HG03025 (cell line): ENCODE results near the gene BIRC7.

Experiments
- ATAC-seq: cut with Tn5 transposase; IDR thresholded peaks from one replicate; pipeline ENCODE4 v1.9.1; 2021; ENCODE audit warnings: mild to moderate bottlenecking, moderate library complexity; ENCODE audit not compliant: unreplicated experiment, low FRiP score

Gene BIRC7

DNA sequence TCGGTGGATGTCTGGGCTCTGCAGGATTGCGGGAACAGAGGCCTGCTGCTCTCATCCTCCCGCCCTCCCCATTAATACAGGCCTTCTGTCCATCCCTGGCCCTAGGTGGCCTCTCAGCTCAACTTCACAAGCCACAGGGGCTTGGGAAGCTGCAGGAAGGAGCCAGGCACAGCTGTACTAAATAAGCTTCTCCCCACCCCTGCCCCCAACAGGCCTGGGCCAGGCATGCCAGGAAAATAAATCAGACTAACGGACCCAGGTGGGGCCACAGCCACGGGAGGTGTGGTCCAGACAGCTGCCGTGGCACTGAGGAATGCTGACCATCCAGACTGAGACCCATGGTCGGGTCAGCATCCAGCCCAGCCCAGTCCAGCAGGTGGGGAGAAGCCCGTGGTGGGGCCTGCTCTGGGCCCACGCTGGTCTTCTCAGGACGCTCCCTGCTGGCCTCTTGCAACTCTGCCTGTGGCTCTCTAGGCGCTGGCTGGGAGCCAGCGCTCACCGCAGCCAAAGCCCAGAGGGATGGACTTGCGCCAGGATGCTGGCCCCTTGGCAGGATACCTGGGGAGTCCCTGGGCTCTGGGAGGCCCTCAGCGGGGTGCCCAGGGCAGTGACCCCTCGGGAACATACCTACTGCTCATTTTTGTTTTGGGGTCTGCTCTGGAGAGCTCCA is 11.2 kb upstream of the BIRC7 start:
- ATAC-seq: no peak

DNA sequence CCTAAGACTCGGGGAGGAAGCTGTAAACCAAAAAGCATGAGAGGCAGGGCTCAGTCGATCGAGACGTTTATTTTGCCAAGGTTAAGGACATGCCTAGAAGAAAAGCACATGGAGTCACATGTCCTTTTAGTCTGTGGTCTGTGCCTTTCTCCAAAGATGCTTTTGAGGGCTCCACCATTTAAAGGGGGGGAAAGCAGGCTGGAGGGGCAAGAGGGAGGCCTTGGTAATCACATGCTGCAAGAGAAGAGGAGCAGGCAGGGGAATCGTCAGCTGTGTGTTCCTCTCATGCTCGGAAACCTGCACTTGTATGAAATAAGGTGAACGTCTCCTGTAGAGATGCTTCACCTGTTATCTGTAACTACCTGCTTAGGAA is 10.6 kb upstream of the BIRC7 start:
- no peak for ATAC-seq

DNA sequence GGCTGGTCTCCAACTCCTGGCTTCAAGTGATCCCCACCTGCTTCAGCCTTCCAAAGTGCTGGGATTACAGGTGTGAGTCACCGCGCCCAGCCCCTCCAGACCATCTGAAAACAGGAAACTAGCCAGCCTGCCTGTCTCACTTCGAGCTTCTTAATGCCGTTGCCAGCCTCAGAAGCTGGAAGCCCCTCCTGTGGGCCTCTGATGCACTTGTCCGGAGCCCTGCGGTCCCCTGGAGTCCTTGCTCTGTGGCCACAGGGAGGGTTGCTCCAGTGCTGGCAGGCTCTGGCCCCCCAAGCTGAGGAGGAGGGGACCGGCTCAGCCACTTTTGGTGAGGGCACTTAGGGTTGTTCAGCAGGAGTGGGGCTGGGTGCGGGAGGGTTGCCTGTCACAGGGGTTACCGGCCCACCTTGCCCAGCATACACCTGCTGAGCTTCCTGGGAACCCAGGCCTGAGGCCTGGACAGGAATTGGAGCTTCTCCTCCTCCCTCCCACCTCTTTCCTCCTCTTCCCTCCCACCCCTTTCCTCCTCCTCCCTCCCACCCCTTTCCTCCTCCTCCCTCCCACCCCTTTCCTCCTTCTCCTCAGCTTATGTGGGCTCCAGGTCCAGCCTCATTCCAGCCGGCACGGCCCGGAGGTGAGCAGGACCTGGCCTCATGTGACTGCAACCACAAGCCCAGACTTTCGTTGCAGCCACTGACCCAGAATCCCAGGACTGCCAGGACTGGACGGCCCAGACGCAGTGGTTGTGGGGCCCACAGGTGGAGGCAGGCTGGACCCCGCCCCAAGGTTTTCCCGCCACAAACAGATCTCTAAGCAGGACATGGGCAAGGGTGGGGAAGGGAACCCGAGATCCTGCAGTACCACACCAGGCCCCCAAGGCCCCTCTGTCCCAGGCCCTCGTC is 9.4 kb upstream of the BIRC7 start:
- ATAC-seq: no peak

DNA sequence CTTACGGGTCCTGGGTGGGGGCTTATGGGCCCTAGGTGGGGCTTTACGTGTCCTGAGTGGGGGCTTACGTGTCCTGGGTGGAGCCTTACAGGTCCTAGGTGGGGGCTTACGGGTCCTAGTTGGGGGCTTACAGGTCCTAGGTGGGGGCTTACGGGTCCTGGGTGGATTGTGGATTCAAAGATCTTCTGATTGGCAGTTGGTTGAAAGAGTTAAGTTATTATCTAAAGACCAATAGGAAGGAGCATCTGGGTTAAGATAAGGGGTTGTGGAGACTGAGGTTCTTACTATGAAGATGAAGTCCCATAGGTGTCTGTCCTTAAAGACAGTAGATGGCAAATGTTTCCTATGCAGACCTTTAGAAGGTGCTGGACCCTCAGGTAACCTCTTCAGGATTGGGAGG is 8.4 kb upstream of the BIRC7 start:
- ATAC-seq: no peak

DNA sequence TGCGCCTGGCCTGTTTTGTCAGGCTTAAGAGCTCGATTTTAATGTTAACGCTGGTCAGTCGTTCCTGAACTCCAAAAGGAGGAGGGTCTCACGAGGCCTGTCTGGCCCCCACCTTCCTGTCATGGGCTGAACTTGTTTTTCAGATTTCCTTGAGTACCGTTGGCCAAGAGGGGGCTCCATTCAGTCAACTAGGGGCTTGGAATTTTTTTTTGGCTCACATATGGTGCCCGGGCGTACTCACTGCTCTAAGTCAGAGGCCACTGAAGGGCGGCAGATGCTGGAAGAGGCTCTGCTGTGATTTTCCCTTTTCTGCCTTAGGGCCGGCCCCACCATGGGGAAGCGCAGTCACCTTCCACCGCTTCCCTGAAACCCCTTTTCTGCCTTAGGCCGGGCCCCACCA is 6.9 kb upstream of the BIRC7 start:
- ATAC-seq: no peak

DNA sequence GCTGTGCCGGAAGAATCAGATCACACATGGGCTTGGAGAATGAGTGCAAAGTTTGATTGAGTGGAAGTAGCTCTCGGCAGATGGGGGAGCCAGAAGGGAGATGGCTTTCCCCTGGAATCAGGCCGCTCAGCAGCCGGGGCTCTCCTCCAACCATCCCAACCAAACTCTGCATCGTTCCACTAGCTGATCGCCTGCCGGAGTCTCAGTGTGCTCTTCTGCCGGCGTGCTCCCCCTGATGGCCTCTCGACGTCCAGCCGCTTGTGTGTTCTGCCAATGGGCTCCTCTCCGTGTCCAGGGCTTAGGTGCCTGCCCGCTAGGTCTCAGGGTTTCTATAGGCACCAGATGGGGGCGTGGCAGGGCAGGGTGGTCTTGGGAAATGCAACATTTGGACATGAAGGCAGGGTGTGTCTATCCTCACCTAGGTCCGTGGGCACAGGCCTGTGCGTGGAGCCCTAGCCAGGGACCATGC is 4.9 kb upstream of the BIRC7 start:
- ATAC-seq: no peak

DNA sequence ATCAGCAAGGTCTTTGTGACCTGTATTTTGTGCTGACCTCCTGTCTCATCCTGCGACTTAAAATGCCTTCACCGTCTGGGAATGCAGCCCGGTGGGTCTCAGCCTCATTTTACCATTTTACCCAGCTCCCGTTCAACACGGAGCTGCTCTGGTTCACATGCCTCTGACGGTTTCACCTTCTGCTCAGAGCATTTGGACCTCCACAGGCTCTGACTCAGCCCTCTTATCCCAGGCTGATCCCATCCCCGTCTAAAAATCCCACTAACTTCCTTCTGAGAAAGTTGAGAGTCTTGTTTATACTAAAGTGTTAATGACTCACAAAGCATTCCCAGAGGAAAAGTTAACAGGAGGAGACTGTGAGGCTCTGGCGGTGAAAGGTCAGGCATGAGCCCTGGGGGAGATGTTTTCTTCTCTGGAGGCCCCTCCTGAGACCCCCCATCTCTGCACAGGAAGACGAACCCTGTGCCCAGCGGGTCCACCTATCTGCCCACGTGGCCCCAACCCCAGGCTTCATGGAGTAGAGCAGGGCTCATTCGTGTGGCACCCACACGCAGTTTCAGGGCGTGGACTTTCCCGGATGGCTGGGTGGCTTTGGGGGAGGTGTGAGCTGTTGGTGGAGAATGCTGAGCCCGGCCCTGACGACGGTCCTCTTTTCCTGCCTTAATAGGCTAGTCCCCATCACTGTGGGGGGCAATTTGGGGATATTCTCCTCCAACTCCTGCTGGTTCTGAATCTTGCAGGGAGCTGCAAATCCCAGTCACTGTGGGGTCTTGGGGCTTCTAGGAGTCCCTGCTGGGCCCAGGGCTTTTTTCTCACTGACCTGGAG is 3.3 kb upstream of the BIRC7 start:
- ATAC-seq: no peak

DNA sequence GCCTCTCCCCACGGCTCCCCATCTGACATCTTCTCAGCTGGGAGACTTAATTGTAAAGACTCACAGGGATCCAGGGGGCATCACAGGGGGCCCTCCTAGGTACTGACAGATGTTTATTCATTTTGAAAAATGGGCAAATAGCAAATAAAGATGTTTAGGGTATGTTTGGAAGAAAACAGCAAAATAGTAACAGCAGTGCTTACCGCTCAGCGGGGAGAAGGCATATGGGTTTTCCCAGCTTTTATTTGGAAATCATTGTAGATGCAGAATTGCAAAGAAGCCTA is 2.7 kb upstream of the BIRC7 start:
- no peak for ATAC-seq

DNA sequence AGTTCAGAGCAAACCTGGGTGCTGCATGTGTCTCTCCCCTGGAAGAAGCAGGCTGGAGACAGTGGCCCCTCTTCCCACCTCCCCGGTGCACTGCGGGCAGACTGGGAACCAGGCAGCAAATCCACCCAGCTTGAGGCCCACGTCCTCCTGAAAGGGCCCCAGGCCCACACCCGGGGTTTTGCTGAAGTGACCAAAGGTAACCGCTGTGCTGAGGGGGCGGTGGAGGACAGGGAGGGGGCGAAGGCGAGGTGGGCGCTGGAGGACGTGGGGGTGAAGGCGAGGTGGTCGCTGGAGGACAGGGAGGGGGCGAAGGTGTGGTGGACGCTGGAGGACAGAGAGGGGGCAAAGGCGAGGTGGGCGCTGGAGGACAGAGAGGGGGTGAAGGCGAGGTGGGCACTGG is 1.8 kb upstream of the BIRC7 start:
- ATAC-seq: no peak

DNA sequence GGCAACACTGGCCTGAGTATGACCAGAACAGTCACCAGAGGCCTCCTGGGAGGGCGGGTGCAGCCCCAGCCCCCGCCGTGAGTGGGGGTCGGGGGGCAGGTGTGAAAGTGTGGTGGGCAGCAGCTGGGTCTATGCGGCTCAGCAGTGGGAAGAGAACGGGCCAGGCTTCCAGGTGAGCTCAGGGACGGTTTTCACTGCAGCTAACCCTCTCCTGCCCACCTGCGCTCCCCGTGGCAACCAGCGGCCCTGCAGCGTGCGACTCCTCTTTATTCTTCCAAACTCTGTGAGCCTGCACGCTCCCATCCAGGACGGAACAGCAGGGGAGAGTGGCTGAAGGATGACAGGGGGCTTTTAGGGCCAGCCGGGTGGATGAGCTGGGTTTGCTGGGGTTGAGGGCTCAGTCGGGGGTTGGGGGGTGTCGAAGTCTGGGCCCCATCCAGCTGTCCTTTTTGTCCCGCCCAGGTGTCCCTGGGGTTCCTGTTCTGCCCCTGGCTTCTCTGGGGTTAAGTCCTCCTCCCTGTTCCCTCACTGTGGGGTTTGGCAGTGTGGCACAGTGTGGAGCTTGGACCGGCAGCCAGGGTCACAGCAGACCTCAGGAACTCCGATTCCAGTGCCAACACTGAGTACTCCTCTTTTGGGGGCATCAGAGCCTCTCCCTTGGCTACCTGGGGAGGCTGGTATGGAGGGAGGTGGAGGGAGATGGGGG is 859 bp upstream of the BIRC7 start:
- no peak for ATAC-seq

DNA sequence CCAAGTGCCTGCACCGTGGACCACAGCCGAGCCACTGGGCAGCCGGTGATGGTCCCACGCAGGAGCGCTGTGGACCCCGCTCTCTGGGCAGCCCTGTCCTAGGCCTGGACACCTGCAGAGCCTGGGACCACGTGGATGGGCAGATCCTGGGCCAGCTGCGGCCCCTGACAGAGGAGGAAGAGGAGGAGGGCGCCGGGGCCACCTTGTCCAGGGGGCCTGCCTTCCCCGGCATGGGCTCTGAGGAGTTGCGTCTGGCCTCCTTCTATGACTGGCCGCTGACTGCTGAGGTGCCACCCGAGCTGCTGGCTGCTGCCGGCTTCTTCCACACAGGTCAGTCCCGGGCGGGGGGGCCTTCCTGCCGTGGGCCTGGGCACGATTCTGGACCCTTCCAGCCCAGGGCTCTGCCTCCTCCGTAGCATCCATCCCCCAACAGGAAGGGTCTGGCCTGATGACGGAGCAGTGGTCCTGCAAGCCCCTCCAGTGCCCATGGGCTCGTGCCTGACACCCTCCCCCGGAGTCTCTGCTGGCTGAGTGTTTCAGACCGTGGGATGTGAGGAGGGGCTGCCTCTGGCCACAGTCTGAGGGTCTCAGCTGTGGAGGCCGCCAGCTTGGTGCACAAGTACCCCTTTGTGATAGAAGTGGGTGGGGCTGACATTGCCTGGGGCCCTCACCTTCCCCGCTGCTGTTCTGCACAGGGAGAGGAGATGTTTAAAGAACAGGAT is 572 bp downstream of the BIRC7 start:
- no peak for ATAC-seq

DNA sequence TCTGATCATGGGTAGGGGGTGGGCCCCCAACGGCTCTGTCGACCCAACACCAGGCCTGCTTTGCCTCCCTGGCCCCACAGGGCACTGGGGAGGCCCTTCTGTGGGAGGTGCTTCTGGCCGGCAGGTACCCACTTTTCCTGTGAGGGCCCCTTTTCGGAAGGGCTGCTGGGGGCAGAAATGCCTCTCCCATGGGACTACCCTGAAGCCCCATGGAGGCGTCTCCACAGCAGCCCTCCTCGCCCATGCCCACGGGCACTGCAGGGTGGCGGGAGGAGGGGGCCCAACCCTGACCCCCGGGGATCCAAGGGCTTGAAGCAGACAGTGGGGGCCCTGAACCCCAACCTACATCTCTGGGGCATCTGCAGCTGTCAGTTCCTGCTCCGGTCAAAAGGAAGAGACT is 2.3 kb downstream of the BIRC7 start:
- ATAC-seq: no peak

DNA sequence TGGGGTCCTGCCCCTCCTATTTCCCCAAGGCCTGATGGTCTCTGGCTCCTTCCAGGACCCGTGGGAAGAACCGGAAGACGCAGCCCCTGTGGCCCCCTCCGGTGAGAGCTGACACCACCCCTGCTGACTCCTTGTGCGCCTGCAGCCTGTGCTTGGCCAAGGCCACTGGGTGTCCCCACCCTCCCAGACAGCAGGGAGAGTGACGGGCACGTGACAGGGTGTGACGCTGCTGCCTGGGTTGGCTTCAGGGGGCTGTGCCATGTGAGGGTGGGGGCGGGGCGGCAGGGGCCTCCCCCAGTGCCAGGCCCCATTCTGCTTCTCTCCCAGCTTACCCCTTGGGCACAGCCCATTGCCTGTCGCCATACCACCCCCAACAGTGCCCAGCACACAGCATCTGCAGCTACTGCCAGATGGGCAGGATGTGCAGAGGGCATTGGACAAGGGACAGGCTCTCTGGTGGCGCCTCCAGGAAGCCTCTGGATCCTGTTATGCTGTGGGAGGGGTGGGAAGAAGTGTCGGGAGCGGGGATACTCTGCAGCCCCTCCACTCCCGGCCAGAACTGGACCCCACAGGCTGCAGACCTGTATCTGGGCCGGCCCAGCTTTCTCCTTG is 2.9 kb downstream of the BIRC7 start:
- no peak for ATAC-seq

DNA sequence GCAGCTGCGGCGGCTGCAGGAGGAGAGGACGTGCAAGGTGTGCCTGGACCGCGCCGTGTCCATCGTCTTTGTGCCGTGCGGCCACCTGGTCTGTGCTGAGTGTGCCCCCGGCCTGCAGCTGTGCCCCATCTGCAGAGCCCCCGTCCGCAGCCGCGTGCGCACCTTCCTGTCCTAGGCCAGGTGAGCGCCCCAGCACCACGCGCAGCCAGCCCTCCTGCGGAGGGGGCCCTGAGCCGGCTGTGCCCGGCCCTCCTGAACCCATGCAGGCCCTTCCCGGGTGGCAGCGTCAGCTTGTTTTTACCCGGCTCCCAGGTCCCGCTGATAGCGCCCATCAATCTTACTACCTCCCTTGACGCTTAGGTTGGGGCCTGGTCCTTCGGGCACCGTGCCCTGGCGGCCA is 3.7 kb downstream of the BIRC7 start:
- ATAC-seq: no peak

DNA sequence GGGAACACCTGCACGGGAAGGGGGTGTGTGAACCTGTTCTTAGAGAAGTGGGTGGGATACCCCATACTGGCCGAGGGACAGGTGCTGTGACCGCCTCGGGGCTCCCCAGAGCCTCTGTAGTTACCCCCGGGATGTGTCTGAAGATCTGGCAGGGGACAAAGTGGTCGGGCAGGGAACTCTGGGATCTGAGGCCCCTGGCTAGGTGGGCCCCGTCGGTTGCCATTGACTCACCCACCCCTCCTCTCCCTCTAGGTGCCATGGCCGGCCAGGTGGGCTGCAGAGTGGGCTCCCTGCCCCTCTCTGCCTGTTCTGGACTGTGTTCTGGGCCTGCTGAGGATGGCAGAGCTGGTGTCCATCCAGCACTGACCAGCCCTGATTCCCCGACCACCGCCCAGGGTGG is 4.3 kb downstream of the BIRC7 start:
- no peak for ATAC-seq

DNA sequence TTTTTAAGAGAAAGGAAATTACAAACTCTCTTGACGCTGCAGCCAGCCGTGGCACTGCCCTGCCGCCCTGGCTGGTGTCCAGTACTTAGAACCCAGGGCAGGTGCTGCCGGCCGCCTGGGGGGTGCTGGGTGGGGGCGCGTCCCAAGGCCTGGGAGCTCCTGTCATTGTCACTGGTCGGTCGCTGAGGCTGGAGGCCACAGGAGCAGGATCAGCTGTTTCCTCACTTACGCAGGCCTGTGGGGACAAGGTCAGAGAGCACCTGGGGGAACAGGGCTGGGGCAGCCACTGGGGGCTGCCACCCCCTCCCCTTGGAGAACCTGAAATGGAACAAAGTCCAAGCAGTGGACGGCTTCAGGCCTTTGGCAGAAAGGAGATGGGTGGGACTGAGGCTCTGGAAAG is 5.6 kb downstream of the BIRC7 start:
- ATAC-seq: no peak

DNA sequence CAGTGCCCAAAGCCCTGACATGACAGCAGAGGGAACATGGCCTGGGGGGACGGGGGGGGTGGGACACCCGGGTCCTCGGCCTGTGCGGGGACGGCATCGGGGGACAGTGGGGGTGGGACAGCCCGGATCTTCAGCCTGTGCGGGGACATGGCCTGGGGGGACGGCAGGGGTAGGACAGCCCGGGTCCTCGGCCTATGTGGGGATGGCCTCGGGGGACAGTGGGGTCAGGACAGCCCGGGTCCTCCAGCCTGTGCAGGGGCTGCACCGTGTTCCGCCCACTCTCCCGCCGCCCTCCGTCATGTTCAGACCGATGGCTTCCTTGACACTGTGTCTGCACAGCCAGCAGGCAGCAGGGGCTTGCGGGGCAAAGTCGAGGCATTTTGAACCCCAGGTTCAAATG is 7.0 kb downstream of the BIRC7 start:
- ATAC-seq: no peak

DNA sequence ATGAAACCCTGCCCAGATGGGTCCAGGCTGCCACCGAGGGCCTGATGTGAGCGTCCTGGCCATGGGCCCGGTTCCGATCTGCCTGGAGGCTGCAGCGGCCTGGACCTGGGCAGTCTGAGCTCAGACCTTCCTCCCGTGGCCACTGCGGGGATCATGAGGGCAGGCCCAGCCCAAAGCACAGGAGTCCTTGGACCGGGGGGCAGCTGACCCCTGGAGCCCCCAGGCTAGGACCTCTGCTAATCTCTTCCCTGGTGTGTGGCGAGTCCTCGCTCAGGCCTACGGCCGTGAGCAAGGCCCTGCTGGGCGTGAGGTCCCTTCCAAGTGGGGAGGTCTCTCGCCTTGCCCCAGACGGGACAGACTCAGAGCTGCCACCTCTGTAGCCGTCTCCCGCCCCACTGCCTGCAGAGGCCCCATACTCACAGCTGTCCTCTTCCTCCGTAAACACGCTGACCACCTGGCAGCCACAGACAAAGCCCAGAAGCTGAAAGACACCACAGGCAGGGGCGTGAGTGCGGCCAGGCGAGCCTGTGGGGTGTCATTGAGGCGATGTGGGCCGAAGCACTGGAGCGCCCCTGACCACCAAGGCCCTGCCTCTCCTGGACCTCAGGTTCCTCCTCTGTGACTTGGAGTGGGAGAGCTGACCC is 8.0 kb downstream of the BIRC7 start:
- ATAC-seq: no peak

DNA sequence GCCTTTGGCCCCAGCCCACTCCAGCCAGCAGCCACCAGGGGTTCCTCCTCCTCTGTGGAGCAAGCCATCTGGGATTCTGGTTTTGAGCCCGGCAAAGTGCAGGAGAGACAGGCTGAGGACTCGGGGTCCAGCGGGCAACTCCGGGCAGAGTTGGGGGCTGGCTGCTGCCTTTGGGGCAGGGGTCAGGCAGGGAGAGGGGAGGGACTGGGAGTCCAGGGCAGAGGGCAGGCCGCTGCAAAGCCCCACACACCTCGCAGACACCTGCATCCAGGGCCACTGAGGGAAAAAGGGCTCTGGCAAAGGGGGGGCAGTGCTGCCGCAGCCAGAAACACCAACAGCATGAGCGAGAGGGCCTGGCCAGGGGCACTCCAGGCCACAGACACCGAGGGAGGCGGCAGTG is 8.8 kb downstream of the BIRC7 start:
- ATAC-seq: no peak
